Mesothelial cell of epicardium (in vitro differentiated cells): ENCODE measurements around the gene PRIMA1. TPM values are rescaled to one million over a fixed set of nuclear protein-coding genes. Genes with fewer than 3 reads are reported as not detected.

Experiments used
- DNase-seq, 2 experiments: peaks; one replicate each; pipeline ENCODE4 v3.0.0; 2021; ENCODE audit warnings: low spot score in 2 of 2; ENCODE audit not compliant: unreplicated experiment in 2 of 2
- H3K27ac Mint-ChIP-seq: 2 replicates; pipeline ENCODE4 v1.8.0; 2021; ENCODE audit warnings: mixed read lengths
- H3K27me3 Mint-ChIP-seq: 2 replicates; pipeline ENCODE4 v1.8.0; 2021; ENCODE audit warnings: low read depth, mixed read lengths
- H3K36me3 Mint-ChIP-seq: 2 replicates; pipeline ENCODE4 v1.8.0; 2021; ENCODE audit warnings: mixed read lengths
- H3K4me1 Mint-ChIP-seq: 2 replicates; pipeline ENCODE4 v1.8.0; 2021; ENCODE audit warnings: mixed read lengths
- H3K4me3 Mint-ChIP-seq: 2 replicates; pipeline ENCODE4 v1.8.0; 2021; ENCODE audit warnings: mild to moderate bottlenecking, moderate library complexity, mixed read lengths
- H3K9me3 Mint-ChIP-seq: 2 replicates; pipeline ENCODE4 v1.8.0; 2021; ENCODE audit warnings: mixed read lengths
- total RNA-seq: library from RNA; stranded (reverse); gene quantifications from 3 replicates; pipeline ENCODE4 v1.2.1, GENCODE V29; 2021
- TF ChIP-seq, protein P1 (sequence below): fragments of 200-600 bp; sonication (generic); IDR thresholded peaks from one replicate; pipeline ENCODE4 v1.5.0; 2021; ENCODE audit warnings: antibody characterized with exemption; ENCODE audit not compliant: unreplicated experiment

The PRIMA1 gene
- total RNA-seq, 1 donor from 2014 or later: 2.3 TPM

DNA sequence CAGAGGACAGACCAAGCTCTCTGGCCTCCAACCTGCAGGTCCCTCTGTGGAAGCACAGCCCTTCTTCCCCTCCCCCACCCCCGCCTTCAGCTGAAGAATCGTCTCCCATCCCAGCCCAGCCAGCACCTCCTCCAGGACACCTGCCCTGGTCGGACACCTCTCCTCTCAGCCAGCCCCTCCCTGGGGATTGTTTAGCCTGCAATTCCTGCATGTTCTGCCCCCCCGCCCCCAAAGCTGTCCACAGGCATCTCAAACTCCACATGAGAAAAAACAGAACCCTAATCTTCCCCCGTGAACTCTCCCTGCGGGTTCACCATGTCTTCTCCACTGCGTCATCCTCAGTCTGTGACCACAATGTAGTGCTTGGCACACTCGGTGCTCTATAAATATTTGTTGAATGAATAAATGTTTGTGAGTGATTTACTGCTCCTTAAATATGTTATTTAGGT lies 24.1 kb downstream of the PRIMA1 start:
- Mint-ChIP-seq H3K27ac (peak overlapping the region; percentile 5), H3K36me3 (no peaks in the 10 kb centered on the region), H3K27me3 (no peaks in the 10 kb centered on the region), H3K9me3 (no peaks in the 10 kb centered on the region), H3K4me3 (no peak overlapping the region), H3K4me1 (peaks cover 27% of the 10 kb centered on the region)
- DNase-seq: no peak
- TF ChIP-seq, protein P1, sequence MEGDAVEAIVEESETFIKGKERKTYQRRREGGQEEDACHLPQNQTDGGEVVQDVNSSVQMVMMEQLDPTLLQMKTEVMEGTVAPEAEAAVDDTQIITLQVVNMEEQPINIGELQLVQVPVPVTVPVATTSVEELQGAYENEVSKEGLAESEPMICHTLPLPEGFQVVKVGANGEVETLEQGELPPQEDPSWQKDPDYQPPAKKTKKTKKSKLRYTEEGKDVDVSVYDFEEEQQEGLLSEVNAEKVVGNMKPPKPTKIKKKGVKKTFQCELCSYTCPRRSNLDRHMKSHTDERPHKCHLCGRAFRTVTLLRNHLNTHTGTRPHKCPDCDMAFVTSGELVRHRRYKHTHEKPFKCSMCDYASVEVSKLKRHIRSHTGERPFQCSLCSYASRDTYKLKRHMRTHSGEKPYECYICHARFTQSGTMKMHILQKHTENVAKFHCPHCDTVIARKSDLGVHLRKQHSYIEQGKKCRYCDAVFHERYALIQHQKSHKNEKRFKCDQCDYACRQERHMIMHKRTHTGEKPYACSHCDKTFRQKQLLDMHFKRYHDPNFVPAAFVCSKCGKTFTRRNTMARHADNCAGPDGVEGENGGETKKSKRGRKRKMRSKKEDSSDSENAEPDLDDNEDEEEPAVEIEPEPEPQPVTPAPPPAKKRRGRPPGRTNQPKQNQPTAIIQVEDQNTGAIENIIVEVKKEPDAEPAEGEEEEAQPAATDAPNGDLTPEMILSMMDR: no peak

DNA sequence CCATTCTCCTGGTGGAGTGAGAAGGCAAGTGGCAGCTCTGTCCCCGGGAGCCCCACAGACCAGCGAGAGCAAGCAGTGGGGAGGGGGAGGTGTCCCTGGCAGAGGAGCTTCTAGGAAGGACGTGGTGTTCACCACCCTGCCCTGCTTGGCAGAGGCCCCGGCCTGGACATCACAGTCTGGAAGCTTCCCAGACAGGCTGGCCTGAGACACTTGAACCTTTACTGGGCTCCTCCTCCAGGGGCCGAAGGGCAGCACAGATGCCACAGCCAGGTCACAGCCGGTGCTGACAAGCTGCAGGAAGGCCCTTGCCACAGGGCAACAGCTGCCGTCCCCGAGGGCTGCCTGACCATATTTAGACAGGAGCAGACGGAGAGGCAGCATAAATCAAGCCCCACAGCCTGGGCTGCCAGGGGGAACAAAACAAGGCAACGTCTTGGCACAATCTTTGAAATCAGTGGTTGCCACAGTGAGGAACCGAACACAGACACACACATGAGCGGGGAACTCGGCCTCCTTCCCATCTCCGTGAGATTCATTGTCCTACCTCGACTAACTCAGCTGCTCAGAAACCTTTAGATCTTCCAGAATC lies 28.5 kb downstream of the PRIMA1 start:
- H3K9me3 Mint-ChIP-seq: no peaks in the 10 kb centered on the region
- peaks cover 24% of the 10 kb centered on the region for H3K4me1 Mint-ChIP-seq
- no peak for DNase-seq
- no peak overlapping the region for H3K4me3 Mint-ChIP-seq
- no peaks in the 10 kb centered on the region for H3K27me3 Mint-ChIP-seq
- H3K27ac Mint-ChIP-seq: no peak overlapping the region
- H3K36me3 Mint-ChIP-seq: no peaks in the 10 kb centered on the region
- TF ChIP-seq, protein P1: no peak

DNA sequence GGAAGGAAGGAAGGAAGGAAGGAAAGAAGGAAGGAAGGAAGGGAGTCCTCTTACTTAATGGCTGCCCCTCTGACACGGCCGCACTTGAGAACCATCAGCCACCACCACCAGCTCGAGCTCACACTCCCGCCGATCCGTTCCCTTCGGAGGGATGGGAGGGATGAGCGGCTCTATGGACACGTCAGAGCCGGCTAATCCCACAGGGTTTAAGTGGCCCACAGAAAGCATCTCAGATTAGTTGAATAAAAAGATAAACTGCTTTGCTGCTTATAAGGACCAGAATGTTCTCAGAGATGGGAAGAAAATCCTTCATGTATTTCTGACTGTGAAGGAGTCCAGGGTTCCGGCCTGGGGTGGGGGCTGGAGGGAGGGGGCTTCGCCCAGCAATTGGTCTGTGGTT lies 31.1 kb downstream of the PRIMA1 start:
- H3K4me1 Mint-ChIP-seq: peaks cover 18% of the 10 kb centered on the region
- no peaks in the 10 kb centered on the region for H3K9me3 Mint-ChIP-seq
- TF ChIP-seq, protein P1: no peak
- no peak overlapping the region for H3K27ac Mint-ChIP-seq
- no peak for DNase-seq
- H3K36me3 Mint-ChIP-seq: no peaks in the 10 kb centered on the region
- no peak overlapping the region for H3K4me3 Mint-ChIP-seq
- H3K27me3 Mint-ChIP-seq: no peaks in the 10 kb centered on the region

DNA sequence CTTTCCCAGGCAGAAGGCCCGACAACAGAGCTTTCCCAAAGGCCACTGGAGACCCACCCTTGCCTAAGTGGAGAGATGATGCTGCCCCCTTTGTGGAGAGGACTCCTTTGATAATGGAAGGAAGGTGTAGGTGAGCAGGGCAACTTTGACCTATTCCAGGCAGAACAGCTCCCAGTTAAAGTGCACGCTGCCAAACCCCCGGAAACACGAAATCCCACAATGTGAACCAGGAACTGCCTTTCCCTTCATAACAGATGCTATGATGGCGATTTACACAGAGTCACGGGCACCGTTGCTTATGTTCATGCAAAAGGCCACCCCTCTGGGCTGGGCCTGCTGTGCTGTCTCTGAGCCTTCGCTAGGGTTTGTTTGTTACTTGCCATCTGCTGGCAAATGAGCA lies 34.6 kb downstream of the PRIMA1 start:
- H3K4me3 Mint-ChIP-seq: no peak overlapping the region
- DNase-seq: no peak
- TF ChIP-seq, protein P1: no peak
- H3K4me1 Mint-ChIP-seq: peaks cover 11% of the 10 kb centered on the region
- H3K9me3 Mint-ChIP-seq: no peaks in the 10 kb centered on the region
- no peaks in the 10 kb centered on the region for H3K27me3 Mint-ChIP-seq
- no peak overlapping the region for H3K27ac Mint-ChIP-seq
- no peaks in the 10 kb centered on the region for H3K36me3 Mint-ChIP-seq

DNA sequence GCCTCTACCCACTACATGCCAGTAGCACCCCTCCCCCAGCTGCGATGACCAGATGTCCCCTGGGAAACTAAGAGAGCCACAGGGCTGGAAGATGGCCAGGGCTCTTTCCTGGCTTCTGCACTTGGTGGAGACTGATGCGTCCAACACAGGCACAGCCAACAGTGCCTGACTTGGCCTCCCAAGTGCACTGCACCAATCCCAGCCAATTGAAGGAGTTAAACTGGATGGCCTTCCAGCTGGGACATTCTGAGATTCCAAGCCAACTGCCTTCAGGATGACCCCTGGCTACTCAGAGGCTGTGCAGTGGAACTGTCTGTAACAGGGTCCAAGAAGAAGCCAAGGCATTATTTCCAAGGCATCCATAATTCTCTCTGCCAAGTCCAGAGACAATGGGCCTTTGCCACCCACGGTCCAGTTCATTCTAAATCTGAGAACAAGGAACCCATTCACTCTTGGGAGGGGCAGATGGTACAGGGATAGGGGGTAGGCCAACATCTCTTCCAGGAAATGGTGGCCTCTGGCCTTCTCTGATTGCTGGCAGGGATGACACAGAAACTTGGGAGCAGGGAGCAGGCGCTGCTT lies 35.2 kb downstream of the PRIMA1 start:
- DNase-seq: no peak
- Mint-ChIP-seq H3K4me1 (peaks cover 14% of the 10 kb centered on the region), H3K36me3 (no peaks in the 10 kb centered on the region), H3K4me3 (no peak overlapping the region), H3K9me3 (no peaks in the 10 kb centered on the region), H3K27me3 (no peaks in the 10 kb centered on the region), H3K27ac (no peak overlapping the region)
- TF ChIP-seq, protein P1: no peak
